ENCODE data around the gene SNHG17.
"Not testable (repeated sequence)": the region's sequence is repeated elsewhere in the genome, so short reads cannot be mapped to it uniquely, and the experiment has no call there.

The SNHG17 gene

GRCh38 chr20:38447931-38448675 lies 13.0 kb upstream of the SNHG17 start:
- no peak for DNase-seq (ENCODE audit: low spot score)

GRCh38 chr20:38447251-38447661 lies 12.1 kb upstream of the SNHG17 start:
- no peak for DNase-seq (ENCODE audit: low spot score)

GRCh38 chr20:38446441-38447209 lies 11.5 kb upstream of the SNHG17 start:
- DNase-seq (ENCODE audit: low spot score): peak; percentile 92

- DNase-seq (ENCODE audit: low spot score): no peak
These were observed 10.8 kb upstream of the SNHG17 start for GRCh38 chr20:38445901-38446425.

- no peak for DNase-seq (ENCODE audit: low spot score)
These were observed 10.3 kb upstream of the SNHG17 start for GRCh38 chr20:38445381-38445796.

- no peak for DNase-seq (ENCODE audit: low spot score)
These were observed 6.8 kb upstream of the SNHG17 start for GRCh38 chr20:38441916-38442315.

- not testable (repeated sequence) for DNase-seq (ENCODE audit: low spot score)
These were observed 6.0 kb upstream of the SNHG17 start for GRCh38 chr20:38441110-38441509.

- no peak for DNase-seq (ENCODE audit: low spot score)
These were observed 2.7 kb upstream of the SNHG17 start for GRCh38 chr20:38437796-38438195.

GRCh38 chr20:38435555-38435939 lies 419 bp upstream of the SNHG17 start:
- DNase-seq (ENCODE audit: low spot score): no peak

GRCh38 chr20:38434301-38434741 lies 807 bp downstream of the SNHG17 start:
- no peak for DNase-seq (ENCODE audit: low spot score)

- DNase-seq (ENCODE audit: low spot score): no peak
These were observed 1.7 kb downstream of the SNHG17 start for GRCh38 chr20:38433304-38433972.

GRCh38 chr20:38432870-38433269 lies 2.3 kb downstream of the SNHG17 start:
- not testable (repeated sequence) for DNase-seq (ENCODE audit: low spot score)

- no peak for DNase-seq (ENCODE audit: low spot score)
These were observed 2.8 kb downstream of the SNHG17 start for GRCh38 chr20:38432292-38432691.

GRCh38 chr20:38430679-38431325 lies 4.3 kb downstream of the SNHG17 start:
- no peak for DNase-seq (ENCODE audit: low spot score)

- no peak for DNase-seq (ENCODE audit: low spot score)
These were observed 5.8 kb downstream of the SNHG17 start for GRCh38 chr20:38429301-38429700.

GRCh38 chr20:38428800-38429199 lies 6.3 kb downstream of the SNHG17 start:
- no peak for DNase-seq (ENCODE audit: low spot score)

- DNase-seq (ENCODE audit: low spot score): no peak
These were observed 7.5 kb downstream of the SNHG17 start for GRCh38 chr20:38427655-38428023.

- DNase-seq (ENCODE audit: low spot score): peak; percentile 91
These were observed 8.9 kb downstream of the SNHG17 start for GRCh38 chr20:38426006-38426897.

- DNase-seq (ENCODE audit: low spot score): no peak
These were observed 10.7 kb downstream of the SNHG17 start for GRCh38 chr20:38424401-38424800.

GRCh38 chr20:38423541-38423940 lies 11.6 kb downstream of the SNHG17 start:
- DNase-seq (ENCODE audit: low spot score): no peak

GRCh38 chr20:38421915-38422314 lies 13.2 kb downstream of the SNHG17 start:
- no peak for DNase-seq (ENCODE audit: low spot score)

All from GM03348 (cell line).